NCI-H460 (cell line): ENCODE data around the gene HSPBAP1. TPM values are rescaled to one million over a fixed set of nuclear protein-coding genes. Genes with fewer than 3 reads are reported as not detected.

Experiments
- DNase-seq: peaks from one replicate; pipeline ENCODE4 v3.0.0-alpha.2; 2016; ENCODE audit warnings: low read depth; ENCODE audit errors: extremely low read depth
- total RNA-seq: library from RNA; depleted of rRNA; stranded (reverse); fragments of >200 nt; shearing (Covaris generic); gene quantifications from 2 replicates; pipeline ENCODE4 v1.2.3, GENCODE V29; 2014; rRNA removed

Gene HSPBAP1
- total RNA-seq, 1 experiment from 2014 or later = 5.8 TPM

DNA sequence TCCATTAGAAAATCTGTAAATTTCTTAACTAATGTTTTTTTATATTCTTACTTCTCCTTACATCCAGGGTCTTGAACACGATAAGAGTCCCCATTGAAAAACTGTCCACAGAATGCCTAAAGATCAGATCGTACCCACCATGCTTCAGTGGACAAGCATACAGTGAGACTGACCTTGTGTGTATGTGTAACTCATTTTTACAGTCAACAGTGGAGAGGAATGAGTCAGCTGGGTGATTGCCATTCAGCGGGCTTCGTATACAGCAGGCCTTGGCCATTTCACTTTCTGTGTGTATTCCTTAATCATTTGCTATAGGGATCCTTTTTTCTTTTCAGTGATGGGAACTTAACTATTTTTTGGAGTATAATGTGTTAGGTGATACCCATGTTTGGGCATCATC lies 102.4 kb downstream of the HSPBAP1 start:
- DNase-seq = no peak

DNA sequence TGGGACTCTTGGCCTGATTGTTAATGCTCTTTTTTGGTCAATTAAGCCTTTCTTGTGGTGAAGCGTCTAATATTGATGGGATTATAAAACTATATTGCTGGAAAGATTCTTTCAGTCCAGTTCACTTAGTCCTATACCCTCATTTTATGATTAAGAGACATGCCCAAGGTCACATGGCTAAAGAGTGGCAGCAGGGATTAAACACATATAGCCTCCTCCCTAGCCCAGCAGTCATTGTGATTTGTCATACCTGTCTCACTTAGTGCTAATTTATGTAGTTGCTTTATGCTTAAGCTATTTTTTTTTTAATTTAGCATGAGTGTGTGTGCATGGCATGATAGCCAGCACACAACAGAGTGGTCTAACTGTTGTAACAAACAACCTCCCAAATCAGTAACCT lies 103.5 kb downstream of the HSPBAP1 start:
- DNase-seq = no peak

Other genes starting within 250 kb of the HSPBAP1 start
- gene PARP9, start 229.5 kb downstream of the HSPBAP1 start, total RNA-seq = 6.8 and 8.8 TPM in 2 replicates
- gene DTX3L, start 229.5 kb downstream of the HSPBAP1 start, total RNA-seq = 12.8 TPM in 2 replicates
- not detected in 2 replicates for gene PARP15, start 216.2 kb downstream of the HSPBAP1 start, total RNA-seq
- 25.9 and 28.6 TPM in 2 replicates for gene PARP14, start 113.0 kb downstream of the HSPBAP1 start, total RNA-seq
- 11.7 and 12.6 TPM in 2 replicates for gene SLC49A4, start 1.2 kb upstream of the HSPBAP1 start, total RNA-seq
- 0.07 TPM in 1 of 2 replicates, not detected in the other for gene SEMA5B, start 233.9 kb upstream of the HSPBAP1 start, total RNA-seq